Measurements from ENCODE around the gene PRR5L.

The PRR5L gene

DNA sequence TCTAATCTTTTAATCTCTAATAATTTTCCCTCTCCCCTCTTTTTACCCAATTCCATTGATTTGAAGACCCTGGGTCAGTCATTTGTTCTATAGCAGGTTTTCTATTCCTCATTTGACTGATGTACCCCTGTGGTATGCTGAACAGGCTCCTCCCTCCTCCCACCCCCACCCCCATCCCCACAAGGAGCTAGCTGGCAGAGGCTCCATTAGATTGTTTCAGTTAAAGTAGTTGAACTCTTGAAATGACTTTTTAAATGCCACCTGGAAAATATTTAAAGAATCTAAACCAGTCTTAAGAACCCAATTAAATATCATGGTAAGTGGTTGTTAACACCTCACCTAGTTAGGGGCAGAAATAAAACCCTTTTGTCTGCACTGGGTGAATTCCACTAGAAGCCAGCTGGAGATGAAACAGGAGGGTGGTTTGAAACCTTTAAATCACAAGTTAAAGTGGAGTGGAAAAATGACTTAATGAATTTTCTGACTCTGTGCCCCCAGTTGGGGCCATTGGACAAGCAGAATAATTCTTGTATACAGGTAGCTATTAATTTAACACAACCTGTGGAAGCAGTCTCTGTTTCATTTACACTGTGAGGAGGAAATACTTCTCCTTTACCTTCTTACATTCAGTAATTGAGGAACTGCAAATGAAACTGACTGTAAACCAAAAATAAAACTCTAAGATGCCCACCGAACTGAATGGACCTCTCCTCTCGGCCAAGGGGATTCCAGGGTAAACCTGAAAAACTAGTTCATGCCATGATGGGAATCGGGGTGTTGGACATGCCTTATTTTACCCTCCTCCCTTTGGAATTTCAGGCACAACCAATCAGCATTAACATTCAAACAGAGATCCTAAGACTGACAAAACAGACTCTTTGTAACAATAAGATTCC, 30.7 kb downstream of the PRR5L start:
- H3K27ac ChIP-seq (ENCODE audit: low read depth, low read length): no peak overlapping the region
- no peak overlapping the region for H2AFZ ChIP-seq (ENCODE audit: low read depth, low read length, severe bottlenecking)
- no peaks in the 10 kb centered on the region for H4K20me1 ChIP-seq (ENCODE audit: low read depth, low read length)
- no peak for TF ChIP-seq EZH2phosphoT487 (conservative IDR thresholded peaks at IDR 0.05; ENCODE audit: low read length)
- no peak for TF ChIP-seq CTCF (IDR thresholded peaks at IDR 0.05; ENCODE audit: insufficient read depth, low read length, poor library complexity, severe bottlenecking)
- H3K9me2 ChIP-seq (replicated peaks; ENCODE audit: insufficient read depth, low read length): no peaks in the 10 kb centered on the region
- H3K9me3 ChIP-seq (ENCODE audit: insufficient read depth, low read length): no peaks in the 10 kb centered on the region
- H3K27me3 ChIP-seq (ENCODE audit: low read length): no peaks in the 10 kb centered on the region
- H3K9ac ChIP-seq (ENCODE audit: low read length): no peak overlapping the region
- no peak overlapping the region for H3K4me3 ChIP-seq (ENCODE audit: insufficient read depth, low read length, poor library complexity, severe bottlenecking)
- no peaks in the 10 kb centered on the region for H3K36me3 ChIP-seq (ENCODE audit: low read length)
- H3F3A ChIP-seq (ENCODE audit: insufficient read depth): no peaks in the 10 kb centered on the region
- H3K4me2 ChIP-seq (ENCODE audit: low read depth, low read length, poor library complexity, severe bottlenecking): no peak overlapping the region
- no peaks in the 10 kb centered on the region for H3K79me2 ChIP-seq (ENCODE audit: insufficient read depth, low read length)

GRCh38 chr11:36328966-36329673, 33.0 kb downstream of the PRR5L start:
- no peaks in the 10 kb centered on the region for H4K20me1 ChIP-seq (ENCODE audit: low read depth, low read length)
- H3K4me2 ChIP-seq (ENCODE audit: low read depth, low read length, poor library complexity, severe bottlenecking): no peak overlapping the region
- H3K36me3 ChIP-seq (ENCODE audit: low read length): no peaks in the 10 kb centered on the region
- H3K27me3 ChIP-seq (ENCODE audit: low read length): no peaks in the 10 kb centered on the region
- H3K27ac ChIP-seq (ENCODE audit: low read depth, low read length): no peak overlapping the region
- no peaks in the 10 kb centered on the region for H3F3A ChIP-seq (ENCODE audit: insufficient read depth)
- no peak overlapping the region for H2AFZ ChIP-seq (ENCODE audit: low read depth, low read length, severe bottlenecking)
- H3K79me2 ChIP-seq (ENCODE audit: insufficient read depth, low read length): no peaks in the 10 kb centered on the region
- H3K9me3 ChIP-seq (ENCODE audit: insufficient read depth, low read length): no peaks in the 10 kb centered on the region
- H3K9me2 ChIP-seq (replicated peaks; ENCODE audit: insufficient read depth, low read length): no peaks in the 10 kb centered on the region
- H3K9ac ChIP-seq (ENCODE audit: low read length): no peak overlapping the region
- TF ChIP-seq CTCF (IDR thresholded peaks at IDR 0.05; ENCODE audit: insufficient read depth, low read length, poor library complexity, severe bottlenecking) (no peak), EZH2phosphoT487 (conservative IDR thresholded peaks at IDR 0.05; ENCODE audit: low read length) (no peak)
- no peak overlapping the region for H3K4me3 ChIP-seq (ENCODE audit: insufficient read depth, low read length, poor library complexity, severe bottlenecking)

DNA sequence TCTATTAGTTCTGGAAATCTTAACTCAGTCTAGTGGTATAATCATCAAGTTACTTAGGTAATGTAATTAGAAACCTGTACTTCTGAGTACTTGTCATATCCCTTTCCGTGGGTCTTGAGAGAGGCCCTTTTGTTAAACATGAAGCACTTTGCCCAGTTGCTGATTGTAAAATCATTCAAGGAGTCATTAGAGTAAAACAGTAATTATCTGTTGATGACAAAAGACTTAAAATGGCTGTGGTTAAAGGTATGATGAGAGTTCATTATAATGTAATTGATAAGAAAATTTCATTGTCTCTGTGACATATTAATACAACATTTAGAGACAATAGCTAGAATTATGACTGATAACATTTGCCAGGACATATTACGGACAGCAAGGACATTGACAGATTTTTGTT, 34.3 kb downstream of the PRR5L start:
- Histone ChIP-seq H3K27me3 (ENCODE audit: low read length) (no peaks in the 10 kb centered on the region), H3K4me2 (ENCODE audit: low read depth, low read length, poor library complexity, severe bottlenecking) (no peak overlapping the region), H3K9me3 (ENCODE audit: insufficient read depth, low read length) (no peaks in the 10 kb centered on the region), H3K4me3 (ENCODE audit: insufficient read depth, low read length, poor library complexity, severe bottlenecking) (no peak overlapping the region), H3K79me2 (ENCODE audit: insufficient read depth, low read length) (no peaks in the 10 kb centered on the region), H3K36me3 (ENCODE audit: low read length) (no peaks in the 10 kb centered on the region), H3K9me2 (replicated peaks; ENCODE audit: insufficient read depth, low read length) (no peaks in the 10 kb centered on the region), H3K9ac (ENCODE audit: low read length) (no peak overlapping the region), H3F3A (ENCODE audit: insufficient read depth) (no peaks in the 10 kb centered on the region), H4K20me1 (ENCODE audit: low read depth, low read length) (no peaks in the 10 kb centered on the region), H2AFZ (ENCODE audit: low read depth, low read length, severe bottlenecking) (no peak overlapping the region), H3K27ac (ENCODE audit: low read depth, low read length) (no peak overlapping the region)
- TF ChIP-seq CTCF (IDR thresholded peaks at IDR 0.05; ENCODE audit: insufficient read depth, low read length, poor library complexity, severe bottlenecking) (no peak), EZH2phosphoT487 (conservative IDR thresholded peaks at IDR 0.05; ENCODE audit: low read length) (no peak)

Measured in SU-DHL-6 (cell line).